ENCODE data around the gene UBC.

- TF ChIP-seq POLR2A (IDR thresholded peaks at IDR 0.05; ENCODE audit: low read depth, low read length) (no peak), CTCF (conservative IDR thresholded peaks at IDR 0.05; ENCODE audit: low read depth, low read length) (no peak), RAD21 (IDR thresholded peaks at IDR 0.05; ENCODE audit: low read length) (no peak), FOS (IDR thresholded peaks at IDR 0.05; ENCODE audit: low read depth, low read length) (peak; percentile 33; the same call in 1 of the 2 replicates), USF2 (IDR thresholded peaks at IDR 0.05; ENCODE audit: low read depth, low read length) (no peak)
Observed at GRCh38 chr12:124923905-124924734, 9.7 kb upstream of the UBC start.
